HG03469 (cell line): ENCODE results near the gene EIF3C.
"Not testable (repeated sequence)": the region's sequence is repeated elsewhere in the genome, so short reads cannot be mapped to it uniquely, and the experiment has no call there.

Experiments
- ATAC-seq: cut with Tn5 transposase; IDR thresholded peaks from one replicate; pipeline ENCODE4 v1.9.1; 2021; ENCODE audit warnings: mild to moderate bottlenecking, moderate library complexity, moderate number of reproducible peaks; ENCODE audit not compliant: unreplicated experiment

Gene EIF3C

DNA sequence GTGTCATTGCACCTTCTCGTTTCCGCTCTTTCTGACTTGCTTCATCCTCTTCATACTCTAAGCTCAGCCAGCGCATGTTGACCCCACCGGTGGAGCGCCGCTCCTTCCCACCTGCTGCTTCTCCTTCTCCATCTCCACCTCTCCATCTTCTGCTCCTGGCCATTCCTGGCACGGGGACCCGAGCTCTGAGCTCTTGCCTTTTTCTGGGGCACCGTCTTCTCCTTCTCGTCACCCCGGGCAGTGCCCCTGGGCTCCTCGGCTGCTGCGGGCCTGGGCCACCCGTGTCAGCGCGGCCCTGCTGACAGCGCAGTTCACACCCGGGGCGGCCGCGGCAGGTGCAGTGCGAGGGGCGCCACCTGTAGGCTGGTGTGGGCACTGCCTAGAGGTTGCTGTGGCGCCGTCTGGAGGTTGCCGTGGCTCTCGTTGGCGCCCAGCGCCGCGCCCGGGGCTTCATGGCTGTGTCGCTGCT, 38.8 kb downstream of the EIF3C start:
- ATAC-seq = peak; percentile 84

DNA sequence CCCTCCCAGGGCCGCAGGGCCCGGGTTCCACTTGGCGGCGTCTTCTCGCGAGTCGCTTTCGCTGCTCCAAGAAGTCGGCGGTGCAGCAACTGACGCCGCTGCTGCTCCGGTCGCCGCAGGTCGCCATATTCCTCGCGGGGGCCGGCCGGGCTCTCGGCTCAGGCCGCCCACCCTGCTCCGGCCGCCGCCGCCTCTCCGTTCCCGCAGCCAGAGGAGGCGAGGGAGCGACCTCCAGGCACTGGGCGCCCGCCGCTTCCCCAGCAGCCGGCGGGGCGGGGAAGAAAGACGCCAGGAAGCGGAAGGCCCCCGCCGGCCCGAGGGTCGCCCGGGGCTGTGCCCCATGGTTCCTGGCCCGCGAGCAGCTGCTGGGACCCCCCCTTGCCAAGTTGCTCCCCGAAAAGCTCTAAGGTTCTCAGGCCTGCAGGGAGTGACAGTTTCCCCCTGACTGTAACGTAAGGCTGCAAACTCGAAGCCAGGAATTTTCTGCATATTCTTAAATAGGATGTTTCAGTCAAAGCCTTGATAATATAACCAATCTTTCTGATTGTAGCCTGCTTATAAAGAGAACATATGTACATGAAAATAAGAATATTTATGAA, 39.3 kb downstream of the EIF3C start:
- ATAC-seq = not testable (repeated sequence)

DNA sequence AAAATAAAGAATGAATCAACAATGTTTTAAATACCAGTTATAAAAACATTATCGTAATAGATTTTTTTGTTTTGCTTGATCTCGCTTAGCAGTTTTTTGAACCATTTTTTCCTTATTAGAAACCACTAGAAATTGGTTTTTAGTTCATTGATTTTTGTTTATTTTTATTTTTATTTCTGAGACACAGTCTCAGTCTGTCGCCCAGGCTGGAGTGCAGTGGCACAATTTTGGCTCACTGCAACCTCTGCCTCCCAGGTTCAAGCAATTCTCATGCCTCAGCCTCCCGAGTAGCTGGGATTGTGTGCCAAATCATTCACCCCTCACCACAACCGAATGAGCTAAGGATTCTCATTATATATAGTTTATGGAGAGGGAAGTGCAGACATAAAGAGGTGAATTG, 40.2 kb downstream of the EIF3C start, which contains the start of gene NPIPB9:
Gene NPIPB9, plus strand, starts transcription at position 301 of the 400 bp plus-strand sequence.
- ATAC-seq = not testable (repeated sequence)

DNA sequence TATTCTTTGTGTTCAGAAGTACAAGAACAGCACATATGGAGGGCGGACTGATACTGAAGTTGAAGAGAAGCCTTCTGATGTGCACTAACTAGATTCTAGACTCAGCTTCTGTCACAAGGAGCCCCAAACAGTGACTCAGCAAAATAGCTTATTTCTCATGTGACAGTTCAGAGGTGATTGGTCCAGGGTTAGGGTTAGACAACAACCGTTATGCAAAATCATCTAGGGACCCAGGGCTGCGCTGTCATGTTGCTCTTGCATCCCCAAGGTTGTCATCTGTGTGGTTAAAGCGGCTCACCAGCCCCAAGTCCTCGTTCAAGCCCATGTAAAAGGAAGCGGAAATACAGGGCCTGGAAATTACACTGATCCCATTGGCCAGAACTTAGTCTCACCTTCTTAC, 70.4 kb downstream of the EIF3C start:
- ATAC-seq = not testable (repeated sequence)

DNA sequence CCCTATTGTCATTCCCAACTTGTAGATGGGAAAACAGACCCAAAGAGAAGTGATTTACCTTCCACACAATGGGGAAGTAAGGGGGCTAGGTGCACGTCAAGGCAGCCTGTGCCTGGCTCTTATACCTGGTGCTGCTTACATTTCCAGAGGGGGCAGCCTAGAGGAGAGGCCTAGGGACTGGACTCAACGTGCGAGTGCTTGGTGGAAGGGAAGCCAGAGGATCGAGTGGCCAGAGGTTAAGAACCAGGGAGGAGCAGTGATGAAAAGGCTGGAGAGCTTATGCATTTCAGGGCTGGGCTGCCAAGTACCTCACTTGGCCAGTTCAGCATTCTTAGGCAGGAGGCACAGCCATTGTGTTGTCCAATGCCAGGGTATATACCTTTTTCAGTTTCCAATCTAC, 71.1 kb downstream of the EIF3C start:
- not testable (repeated sequence) for ATAC-seq
